ENCODE measurements around the gene TBC1D1.
A peak's percentile ranks its signal among the peaks of the same experiment; 100 is the strongest.

TBC1D1 gene

GRCh38 chr4:37989398-37990260, 98.7 kb downstream of the TBC1D1 start:
- in situ Hi-C loops (cut with MboI; ENCODE audit: low sequenced_read_pairs) = no loop called here
- Histone ChIP-seq H3K4me3 (no peak overlapping the region), H3K4me1 (peaks cover 36% of the 10 kb centered on the region), H3K27me3 (ENCODE audit: low read depth) (no peaks in the 10 kb centered on the region), H3K9me3 (no peaks in the 10 kb centered on the region), H3K36me3 (replicated peaks) (no peaks in the 10 kb centered on the region; the same call in 1 of the 2 replicates)
- no peak for DNase-seq (ENCODE audit: low spot score in 2 of 2)

- no peaks in the 10 kb centered on the region for H3K9me3 ChIP-seq
- H3K36me3 ChIP-seq (replicated peaks) = no peaks in the 10 kb centered on the region; the same call in 1 of the 2 replicates
- in situ Hi-C loops (cut with MboI; ENCODE audit: low sequenced_read_pairs) = no loop called here
- no peaks in the 10 kb centered on the region for H3K27me3 ChIP-seq (ENCODE audit: low read depth)
- peaks cover 44% of the 10 kb centered on the region for H3K4me1 ChIP-seq
- no peak overlapping the region for H3K4me3 ChIP-seq
- DNase-seq (ENCODE audit: low spot score in 2 of 2) = no peak
Observed at GRCh38 chr4:37990731-37991245, 99.9 kb downstream of the TBC1D1 start.

GRCh38 chr4:37991623-37992410, 100.9 kb downstream of the TBC1D1 start:
- Histone ChIP-seq H3K36me3 (replicated peaks) (no peaks in the 10 kb centered on the region; the same call in 1 of the 2 replicates), H3K9me3 (no peaks in the 10 kb centered on the region), H3K27me3 (ENCODE audit: low read depth) (no peaks in the 10 kb centered on the region), H3K4me3 (no peak overlapping the region), H3K4me1 (peaks cover 55% of the 10 kb centered on the region)
- no peak for DNase-seq (ENCODE audit: low spot score in 2 of 2)
- in situ Hi-C loops (cut with MboI; ENCODE audit: low sequenced_read_pairs) = no loop called here

- Histone ChIP-seq H3K36me3 (replicated peaks) (no peaks in the 10 kb centered on the region; the same call in 1 of the 2 replicates), H3K9me3 (no peaks in the 10 kb centered on the region), H3K4me3 (no peak overlapping the region), H3K4me1 (peaks cover 57% of the 10 kb centered on the region), H3K27me3 (ENCODE audit: low read depth) (no peaks in the 10 kb centered on the region)
- in situ Hi-C loops (cut with MboI; ENCODE audit: low sequenced_read_pairs) = no loop called here
- DNase-seq (ENCODE audit: low spot score in 2 of 2) = no peak
Observed at GRCh38 chr4:37993806-37994205, 102.9 kb downstream of the TBC1D1 start.

- Histone ChIP-seq H3K27me3 (ENCODE audit: low read depth) (no peaks in the 10 kb centered on the region), H3K4me1 (peaks cover 49% of the 10 kb centered on the region), H3K4me3 (no peak overlapping the region), H3K9me3 (no peaks in the 10 kb centered on the region), H3K36me3 (replicated peaks) (no peaks in the 10 kb centered on the region; the same call in 1 of the 2 replicates)
- in situ Hi-C loops (cut with MboI; ENCODE audit: low sequenced_read_pairs) = no loop called here
- DNase-seq (ENCODE audit: low spot score in 2 of 2) = peak; percentile 74 to 97
Observed at GRCh38 chr4:37994569-37994968, 103.7 kb downstream of the TBC1D1 start.

GRCh38 chr4:37995299-37995821, 104.5 kb downstream of the TBC1D1 start:
- Histone ChIP-seq H3K9me3 (no peaks in the 10 kb centered on the region), H3K27me3 (ENCODE audit: low read depth) (no peaks in the 10 kb centered on the region), H3K4me1 (peaks cover 44% of the 10 kb centered on the region), H3K36me3 (replicated peaks) (no peaks in the 10 kb centered on the region; the same call in 1 of the 2 replicates), H3K4me3 (no peak overlapping the region)
- no peak for DNase-seq (ENCODE audit: low spot score in 2 of 2)
- in situ Hi-C loops (cut with MboI; ENCODE audit: low sequenced_read_pairs) = no loop called here

- no peaks in the 10 kb centered on the region for H3K9me3 ChIP-seq
- H3K4me3 ChIP-seq = no peak overlapping the region
- peaks cover 46% of the 10 kb centered on the region for H3K4me1 ChIP-seq
- no peaks in the 10 kb centered on the region for H3K27me3 ChIP-seq (ENCODE audit: low read depth)
- no peak for DNase-seq (ENCODE audit: low spot score in 2 of 2)
- in situ Hi-C loops (cut with MboI; ENCODE audit: low sequenced_read_pairs) = no loop called here
- no peaks in the 10 kb centered on the region; the same call in 1 of the 2 replicates for H3K36me3 ChIP-seq (replicated peaks)
Observed at GRCh38 chr4:37995981-37996775, 105.3 kb downstream of the TBC1D1 start.

GRCh38 chr4:37998226-37998625, 107.3 kb downstream of the TBC1D1 start:
- H3K9me3 ChIP-seq = no peaks in the 10 kb centered on the region
- H3K4me3 ChIP-seq = no peak overlapping the region
- no peak for DNase-seq (ENCODE audit: low spot score in 2 of 2)
- peaks cover 62% of the 10 kb centered on the region for H3K4me1 ChIP-seq
- H3K27me3 ChIP-seq (ENCODE audit: low read depth) = no peaks in the 10 kb centered on the region
- H3K36me3 ChIP-seq (replicated peaks) = no peaks in the 10 kb centered on the region; the same call in 1 of the 2 replicates
- in situ Hi-C loops (cut with MboI; ENCODE audit: low sequenced_read_pairs) = no loop called here

GRCh38 chr4:37999000-37999716, 108.3 kb downstream of the TBC1D1 start:
- no peaks in the 10 kb centered on the region for H3K27me3 ChIP-seq (ENCODE audit: low read depth)
- DNase-seq (ENCODE audit: low spot score in 2 of 2) = no peak
- peaks cover 62% of the 10 kb centered on the region for H3K4me1 ChIP-seq
- no peak overlapping the region for H3K4me3 ChIP-seq
- in situ Hi-C loops (cut with MboI; ENCODE audit: low sequenced_read_pairs) = no loop called here
- no peaks in the 10 kb centered on the region for H3K9me3 ChIP-seq
- H3K36me3 ChIP-seq (replicated peaks) = no peaks in the 10 kb centered on the region; the same call in 1 of the 2 replicates

GRCh38 chr4:37999965-38000364, 109.1 kb downstream of the TBC1D1 start:
- Histone ChIP-seq H3K4me3 (no peak overlapping the region), H3K4me1 (peaks cover 64% of the 10 kb centered on the region)
- in situ Hi-C loops (cut with MboI; ENCODE audit: low sequenced_read_pairs) = no loop called here

GRCh38 chr4:38001927-38002326, 111.0 kb downstream of the TBC1D1 start:
- Histone ChIP-seq H3K4me3 (no peak overlapping the region), H3K36me3 (replicated peaks) (no peaks in the 10 kb centered on the region; the same call in 1 of the 2 replicates), H3K27me3 (ENCODE audit: low read depth) (no peaks in the 10 kb centered on the region), H3K4me1 (peaks cover 52% of the 10 kb centered on the region), H3K9me3 (no peaks in the 10 kb centered on the region)
- peak; percentile 51 to 68 for DNase-seq (ENCODE audit: low spot score in 2 of 2)
- in situ Hi-C loops (cut with MboI; ENCODE audit: low sequenced_read_pairs) = no loop called here

More at GRCh38 chr4:37999965-38000364, 109.1 kb downstream of the TBC1D1 start:
- no peaks in the 10 kb centered on the region for H3K27me3 ChIP-seq (ENCODE audit: low read depth)
- no peak for DNase-seq (ENCODE audit: low spot score in 2 of 2)
- no peaks in the 10 kb centered on the region for H3K9me3 ChIP-seq
- H3K36me3 ChIP-seq (replicated peaks) = no peaks in the 10 kb centered on the region; the same call in 1 of the 2 replicates

GRCh38 chr4:38002451-38003071, 111.7 kb downstream of the TBC1D1 start:
- in situ Hi-C loops (cut with MboI; ENCODE audit: low sequenced_read_pairs) = no loop called here
- no peaks in the 10 kb centered on the region for H3K27me3 ChIP-seq (ENCODE audit: low read depth)

More at GRCh38 chr4:38002451-38003071, 111.7 kb downstream of the TBC1D1 start:
- Histone ChIP-seq H3K4me3 (no peak overlapping the region), H3K36me3 (replicated peaks) (no peaks in the 10 kb centered on the region; the same call in 1 of the 2 replicates), H3K9me3 (no peaks in the 10 kb centered on the region), H3K4me1 (peaks cover 46% of the 10 kb centered on the region)
- peak; percentile 58 to 96 for DNase-seq (ENCODE audit: low spot score in 2 of 2)

Measured in HAP-1 (cell line).